Immature natural killer cell (primary cell): Measurements from ENCODE around the gene MOB4. TPM values are rescaled to one million over a fixed set of nuclear protein-coding genes. Genes with fewer than 3 reads are reported as not detected.
A peak's percentile ranks its signal among the peaks of the same experiment; 100 is the strongest.
"Not testable (repeated sequence)": the region's sequence is repeated elsewhere in the genome, so short reads cannot be mapped to it uniquely, and the experiment has no call there.

Source experiments
- DNase-seq, 3 donors: peaks; one replicate each; pipeline ENCODE4 v3.0.0; 2022; ENCODE audit warnings: mixed read lengths in 1 of 3
- H3K27ac Mint-ChIP-seq, 6 donors: one replicate each; pipeline ENCODE4 v1.8.0; 2020; ENCODE audit warnings: mixed read lengths in 6 of 6, mild to moderate bottlenecking in 5 of 6, inconsistent platforms in 4 of 6, moderate library complexity in 3 of 6
- H3K27me3 Mint-ChIP-seq, 3 donors: one replicate each; pipeline ENCODE4 v1.8.0; 2020 to 2021; ENCODE audit warnings: low read depth in 3 of 3, mild to moderate bottlenecking in 3 of 3, mixed read lengths in 3 of 3, moderate library complexity in 3 of 3, inconsistent platforms in 1 of 3
- H3K36me3 Mint-ChIP-seq, 3 donors: one replicate each; pipeline ENCODE4 v1.8.0; 2020; ENCODE audit warnings: mixed read lengths in 3 of 3, inconsistent platforms in 2 of 3, mild to moderate bottlenecking in 2 of 3
- H3K4me1 Mint-ChIP-seq, 2 donors: one replicate each; pipeline ENCODE4 v1.8.0; 2020; ENCODE audit warnings: inconsistent platforms in 2 of 2, mild to moderate bottlenecking in 2 of 2, mixed read lengths in 2 of 2, moderate library complexity in 1 of 2
- H3K4me3 Mint-ChIP-seq, 5 donors: one replicate each; pipeline ENCODE4 v1.8.0; 2020; ENCODE audit warnings: mild to moderate bottlenecking in 5 of 5, mixed read lengths in 5 of 5, inconsistent platforms in 3 of 5, moderate library complexity in 3 of 5
- H3K9me3 Mint-ChIP-seq, 6 donors: one replicate each; pipeline ENCODE4 v1.8.0; 2020; ENCODE audit warnings: mild to moderate bottlenecking in 6 of 6, mixed read lengths in 6 of 6, inconsistent platforms in 4 of 6, moderate library complexity in 3 of 6
- polyA plus RNA-seq, 3 donors: library from polyadenylated mRNA; unstranded; fragments of 300-500 nt; fragmentation: Illumina TruSeq; gene quantifications; one replicate each; pipeline ENCODE4 v1.2.3, GENCODE V29; 2021

Gene MOB4
- polyA plus RNA-seq, 3 donors from 2014 or later, result 33.5 to 56.0 (median 33.9) TPM

DNA sequence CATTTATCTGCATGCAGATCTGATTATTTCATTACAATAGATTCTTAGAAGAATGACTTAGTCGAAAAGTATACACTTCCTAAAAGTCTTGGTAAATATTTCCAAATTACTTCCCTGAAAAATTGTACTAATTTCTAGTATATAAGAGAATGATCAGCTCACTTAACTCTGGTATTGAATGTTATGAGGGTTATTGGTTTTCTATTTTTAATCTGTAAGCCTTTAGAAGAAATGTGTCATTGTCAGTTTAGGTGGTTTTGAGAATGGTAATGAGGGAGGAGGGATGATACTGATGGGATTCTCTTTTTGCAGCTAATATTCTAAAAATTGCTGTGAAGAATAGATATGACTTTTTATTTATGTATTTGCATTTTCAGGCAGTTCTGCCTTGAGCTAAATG is 23.9 kb downstream of the MOB4 start:
- no peak overlapping the region for H3K4me3 Mint-ChIP-seq
- no peaks in the 10 kb centered on the region for H3K9me3 Mint-ChIP-seq
- peaks cover 11 to 41% (median 13%) of the 10 kb centered on the region in 3 donors for H3K36me3 Mint-ChIP-seq
- H3K27ac Mint-ChIP-seq, result peak overlapping the region in 3 of 6 donors; percentile 13 to 45 (median 24)
- peaks cover 28 to 57% of the 10 kb centered on the region in 2 donors for H3K4me1 Mint-ChIP-seq
- peaks cover 0 to 1% (median 0%) of the 10 kb centered on the region in 3 donors for H3K27me3 Mint-ChIP-seq
- DNase-seq, result no peak

DNA sequence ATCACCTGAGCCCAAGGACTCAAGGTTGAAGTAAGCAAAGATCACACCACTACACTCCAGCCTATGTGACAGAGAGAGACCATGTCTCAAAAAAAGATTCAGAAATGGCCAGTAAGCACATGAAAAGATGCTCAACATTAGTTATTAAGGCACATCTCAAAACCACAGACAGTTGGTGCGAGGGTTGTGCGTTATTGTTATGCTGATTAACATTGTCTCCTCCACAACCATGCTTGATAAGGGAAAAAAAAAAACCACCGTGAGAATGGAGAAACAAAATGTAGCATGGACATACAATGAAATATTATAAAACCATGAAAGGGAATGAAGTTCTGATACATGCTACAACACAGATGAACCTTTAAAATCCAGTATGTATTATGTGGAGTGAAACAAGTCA is 27.3 kb downstream of the MOB4 start:
- peaks cover 3 to 34% (median 9%) of the 10 kb centered on the region in 3 donors for H3K36me3 Mint-ChIP-seq
- no peak for DNase-seq
- H3K27me3 Mint-ChIP-seq, result no peaks in the 10 kb centered on the region
- peak overlapping the region in 1 of 6 donors; percentile 43 for H3K27ac Mint-ChIP-seq
- H3K9me3 Mint-ChIP-seq, result no peaks in the 10 kb centered on the region
- peaks cover 14 to 54% of the 10 kb centered on the region in 2 donors for H3K4me1 Mint-ChIP-seq
- H3K4me3 Mint-ChIP-seq, result no peak overlapping the region

DNA sequence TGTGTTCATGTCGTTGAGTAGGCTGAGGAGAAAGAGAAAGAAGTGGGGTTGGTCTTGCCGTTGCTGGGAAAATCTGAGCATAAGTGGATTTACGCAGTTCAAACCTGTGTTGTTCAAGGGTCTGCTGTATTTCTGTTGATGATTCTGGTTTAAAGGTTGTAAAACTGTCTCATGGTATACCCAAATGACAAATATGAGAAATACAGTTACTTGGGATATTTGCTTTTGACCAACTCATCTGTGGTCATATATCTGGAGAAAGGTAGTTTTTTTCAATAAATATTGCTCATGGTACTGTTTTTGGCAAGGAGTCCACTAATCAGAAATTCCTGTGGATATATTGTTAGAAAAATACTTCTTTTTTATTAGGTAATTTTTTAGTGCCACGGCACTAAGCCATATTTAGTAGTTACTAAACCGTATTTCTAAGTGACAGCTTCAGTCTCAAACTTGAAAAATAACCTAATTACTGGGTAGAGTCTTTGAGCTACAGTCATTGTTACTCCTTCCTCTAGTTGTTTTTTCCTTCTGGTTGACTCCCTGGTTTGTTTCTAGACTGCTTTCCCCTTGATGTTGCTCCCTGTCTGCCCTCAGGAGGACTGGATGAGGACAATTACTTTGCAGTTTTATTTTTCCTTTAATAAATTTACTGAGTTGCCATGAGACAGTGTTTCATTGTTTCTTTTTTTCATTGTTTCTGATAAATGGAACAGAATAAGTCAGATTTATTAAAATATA is 31.5 kb downstream of the MOB4 start:
- Mint-ChIP-seq H3K36me3 (peaks cover 2 to 21% (median 8%) of the 10 kb centered on the region in 3 donors), H3K4me3 (no peak overlapping the region), H3K27me3 (no peaks in the 10 kb centered on the region), H3K4me1 (peaks cover 4 to 31% of the 10 kb centered on the region in 2 donors), H3K27ac (peak overlapping the region in 3 of 6 donors; percentile 27 to 55 (median 29)), H3K9me3 (no peaks in the 10 kb centered on the region)
- no peak for DNase-seq

DNA sequence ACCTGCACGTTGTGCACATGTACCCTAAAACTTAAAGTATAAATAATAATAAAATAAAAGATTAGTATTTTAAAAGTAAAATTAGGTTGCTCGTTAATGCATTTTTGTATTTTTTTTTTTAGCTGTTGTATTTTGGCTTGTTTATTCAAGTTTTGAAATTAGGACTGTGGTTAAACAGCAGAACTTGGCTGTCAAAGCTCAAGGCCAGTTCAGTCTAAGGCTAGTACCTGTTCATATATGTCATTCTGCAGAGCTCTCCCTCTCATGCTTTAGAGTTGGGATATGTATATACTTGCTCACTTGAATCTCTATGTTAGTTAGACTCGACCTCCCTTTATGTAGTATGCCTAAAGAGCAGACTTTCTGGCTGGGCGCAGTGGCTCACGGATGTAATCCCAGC is 32.7 kb downstream of the MOB4 start:
- Mint-ChIP-seq H3K9me3 (no peaks in the 10 kb centered on the region), H3K36me3 (peaks cover 8 to 20% (median 11%) of the 10 kb centered on the region in 3 donors), H3K4me3 (no peak overlapping the region), H3K27ac (no peak overlapping the region), H3K4me1 (peaks cover 4 to 26% of the 10 kb centered on the region in 2 donors), H3K27me3 (no peaks in the 10 kb centered on the region)
- no peak for DNase-seq

DNA sequence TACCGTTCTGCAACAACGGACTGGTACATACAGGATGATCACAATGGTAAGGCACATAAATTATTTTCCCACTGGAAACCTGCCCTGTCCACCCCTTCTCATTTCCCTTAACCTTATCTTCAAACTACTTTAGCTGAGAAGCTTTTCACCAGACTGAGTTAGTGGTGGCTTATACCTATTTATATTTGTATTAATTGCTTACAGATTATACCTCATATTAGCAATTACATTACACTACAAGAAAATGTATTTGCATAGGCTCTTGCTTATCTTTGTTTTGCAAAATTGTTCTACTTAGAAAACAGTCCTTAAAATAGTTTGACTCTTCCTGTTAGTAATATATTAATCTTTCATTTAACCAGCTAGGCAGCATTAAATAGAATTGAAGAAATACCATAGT is 35.4 kb downstream of the MOB4 start:
- not testable (repeated sequence) for H3K4me3 Mint-ChIP-seq, DNase-seq, H3K9me3 Mint-ChIP-seq, H3K27me3 Mint-ChIP-seq, H3K27ac Mint-ChIP-seq
- Mint-ChIP-seq H3K36me3 (peaks cover 9 to 18% (median 11%) of the 10 kb centered on the region in 3 donors), H3K4me1 (peaks cover 4 to 17% of the 10 kb centered on the region in 2 donors)

DNA sequence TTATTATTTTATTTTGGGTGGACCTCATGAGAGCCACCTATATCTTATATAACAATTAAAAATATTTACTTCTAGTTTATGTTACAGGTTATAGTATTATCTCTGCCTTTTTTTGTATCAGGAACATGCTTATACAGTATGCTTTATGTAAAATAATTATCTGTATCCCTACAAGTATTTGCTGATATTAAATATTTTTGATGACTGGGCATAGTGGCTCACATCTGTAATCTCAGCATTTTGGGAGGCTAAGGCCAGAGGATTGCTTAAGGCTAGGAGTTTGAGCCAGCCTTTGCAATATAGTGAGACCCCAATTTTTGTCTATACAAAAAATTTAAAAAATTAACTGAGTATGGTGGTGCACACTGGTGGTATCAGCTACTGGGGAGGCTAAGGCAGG is 39.6 kb downstream of the MOB4 start:
- Mint-ChIP-seq H3K27me3 (no peaks in the 10 kb centered on the region), H3K4me1 (no peaks in the 10 kb centered on the region), H3K4me3 (no peak overlapping the region), H3K36me3 (peaks cover 7 to 15% (median 9%) of the 10 kb centered on the region in 3 donors), H3K9me3 (no peaks in the 10 kb centered on the region), H3K27ac (no peak overlapping the region)
- no peak for DNase-seq

DNA sequence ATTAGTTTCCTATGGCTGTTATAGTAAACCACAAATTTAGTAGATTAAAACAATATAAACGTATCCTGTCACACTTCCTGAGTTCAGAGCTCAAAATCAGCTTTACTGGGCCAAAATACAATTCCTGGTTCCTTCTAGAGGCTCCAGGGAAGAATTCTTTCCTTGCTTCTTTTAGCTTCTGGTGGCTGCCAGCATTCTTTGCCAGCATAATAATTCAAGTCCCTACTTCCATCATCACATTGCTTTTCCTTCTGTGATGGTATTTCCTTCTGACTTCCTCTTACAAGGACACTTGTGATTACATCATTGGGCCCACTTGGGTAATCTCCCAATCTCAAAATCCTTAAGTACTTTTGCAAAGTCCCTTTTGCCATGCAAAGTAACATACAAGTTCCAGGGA is 40.6 kb downstream of the MOB4 start:
- no peaks in the 10 kb centered on the region for H3K4me1 Mint-ChIP-seq
- H3K36me3 Mint-ChIP-seq, result peaks cover 7 to 12% (median 9%) of the 10 kb centered on the region in 3 donors
- peak overlapping the region in 3 of 6 donors; percentile 55 to 67 (median 62) for H3K27ac Mint-ChIP-seq
- no peak for DNase-seq
- H3K9me3 Mint-ChIP-seq, result no peaks in the 10 kb centered on the region
- no peak overlapping the region for H3K4me3 Mint-ChIP-seq
- H3K27me3 Mint-ChIP-seq, result no peaks in the 10 kb centered on the region

DNA sequence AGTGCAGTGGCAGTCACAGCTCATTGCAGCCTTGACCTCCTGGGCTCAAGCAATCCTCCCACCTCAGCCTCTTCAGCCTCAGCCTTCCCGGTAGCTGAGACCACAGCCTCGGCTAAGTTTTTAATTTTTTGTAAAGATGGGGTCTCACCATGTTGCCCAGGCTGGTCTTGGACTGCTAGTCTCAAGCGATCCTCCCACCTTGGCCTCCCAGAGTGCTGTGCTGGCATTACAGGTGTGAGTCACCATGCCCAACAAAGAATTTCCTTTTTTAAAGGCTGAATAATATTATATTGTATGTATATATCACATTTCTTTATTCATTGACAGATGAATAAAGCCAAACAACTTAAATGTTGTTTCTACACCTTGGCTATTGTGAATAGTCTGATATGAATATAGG is 42.5 kb downstream of the MOB4 start:
- no peaks in the 10 kb centered on the region for H3K9me3 Mint-ChIP-seq
- peaks cover 6 to 7% of the 10 kb centered on the region in 2 donors for H3K4me1 Mint-ChIP-seq
- DNase-seq, result no peak
- peaks cover 3 to 8% (median 6%) of the 10 kb centered on the region in 3 donors for H3K36me3 Mint-ChIP-seq
- no peak overlapping the region for H3K4me3 Mint-ChIP-seq
- H3K27ac Mint-ChIP-seq, result no peak overlapping the region
- H3K27me3 Mint-ChIP-seq, result no peaks in the 10 kb centered on the region

DNA sequence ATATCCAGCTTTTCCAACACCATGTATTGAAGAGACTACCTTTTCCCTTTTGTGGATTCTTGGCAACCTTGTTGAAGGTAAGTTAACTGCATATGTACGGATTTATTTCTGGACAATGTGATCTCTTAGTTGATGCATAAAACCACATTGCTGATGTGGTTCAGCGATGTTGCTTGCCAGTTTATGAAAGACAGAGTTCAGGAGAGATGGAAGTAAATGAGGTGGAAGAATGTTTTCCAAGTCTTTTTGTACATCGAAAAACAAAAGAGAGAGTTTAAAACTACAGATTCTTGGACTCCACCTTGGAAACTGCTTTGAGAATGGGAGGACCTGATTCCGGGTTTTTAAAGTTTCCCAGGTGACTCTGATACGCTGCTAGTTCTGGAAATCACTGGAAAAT is 43.8 kb downstream of the MOB4 start:
- Mint-ChIP-seq H3K4me1 (peaks cover 15 to 20% of the 10 kb centered on the region in 2 donors), H3K9me3 (no peaks in the 10 kb centered on the region), H3K36me3 (peaks cover 3 to 10% (median 4%) of the 10 kb centered on the region in 3 donors), H3K4me3 (no peak overlapping the region), H3K27ac (peak overlapping the region in 1 of 6 donors; percentile 55), H3K27me3 (no peaks in the 10 kb centered on the region)
- DNase-seq, result no peak

DNA sequence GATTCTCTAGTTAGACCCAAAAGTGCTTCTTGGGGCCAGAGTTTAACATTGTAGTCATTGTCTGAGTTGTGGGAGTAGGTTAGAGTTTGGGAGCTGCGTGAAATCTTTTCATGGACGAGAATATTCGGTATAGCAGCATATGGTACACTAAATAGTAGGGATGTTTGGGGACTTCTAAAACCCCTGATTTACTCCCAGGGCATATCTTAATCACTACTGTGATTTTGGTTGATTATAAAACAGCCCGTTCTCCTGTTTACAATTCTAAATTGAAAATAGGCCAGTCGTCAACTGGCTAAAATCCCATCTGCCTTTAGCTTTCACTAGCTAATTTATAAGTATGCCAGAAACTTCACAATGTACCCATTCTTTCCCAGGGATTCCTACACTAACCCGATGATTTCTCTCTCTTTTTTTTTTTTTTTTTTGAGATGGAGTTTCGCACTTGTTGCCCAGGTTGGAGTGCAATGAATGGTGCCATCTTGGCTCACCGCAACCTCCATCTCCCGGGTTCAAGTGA is 44.3 kb downstream of the MOB4 start:
- H3K27ac Mint-ChIP-seq, result peak overlapping the region in 1 of 6 donors; percentile 17
- H3K27me3 Mint-ChIP-seq, result no peaks in the 10 kb centered on the region
- peaks cover 4 to 14% (median 6%) of the 10 kb centered on the region in 3 donors for H3K36me3 Mint-ChIP-seq
- H3K4me3 Mint-ChIP-seq, result no peak overlapping the region
- no peaks in the 10 kb centered on the region for H3K9me3 Mint-ChIP-seq
- DNase-seq, result no peak
- peaks cover 15 to 26% of the 10 kb centered on the region in 2 donors for H3K4me1 Mint-ChIP-seq

DNA sequence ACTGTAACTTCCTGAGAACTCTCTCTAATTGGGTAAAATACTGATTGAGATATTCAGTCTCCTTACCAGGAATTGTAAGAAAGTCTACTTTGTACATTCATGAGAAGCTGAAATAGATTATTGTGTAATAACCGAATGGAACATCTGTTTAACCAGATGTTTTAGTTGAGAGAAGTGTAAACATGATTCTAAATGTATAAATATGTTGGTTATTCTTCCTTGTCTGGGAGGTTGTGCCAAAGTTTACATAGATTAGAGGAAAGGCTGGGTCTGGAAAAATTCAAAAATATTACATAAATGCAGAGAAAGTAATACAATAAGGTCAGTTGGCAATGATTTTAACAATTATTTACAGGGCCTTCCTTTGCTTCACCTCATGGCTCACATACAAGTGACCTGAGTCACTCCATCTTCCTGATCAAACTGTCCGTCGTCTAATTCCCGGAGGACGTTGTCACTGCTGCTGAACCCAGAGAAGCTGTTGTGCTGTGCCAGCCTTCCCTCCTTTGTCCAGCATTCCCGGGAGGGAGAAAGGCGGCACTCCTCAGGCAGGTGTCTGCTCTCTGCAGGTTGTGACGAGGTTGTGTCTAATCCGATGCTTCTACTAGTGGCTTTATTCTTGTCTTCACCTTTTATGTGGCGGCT is 55.9 kb downstream of the MOB4 start:
- Mint-ChIP-seq H3K4me1 (no peaks in the 10 kb centered on the region), H3K27me3 (peaks cover 0 to 4% (median 0%) of the 10 kb centered on the region in 3 donors), H3K36me3 (peaks cover 8 to 24% (median 17%) of the 10 kb centered on the region in 3 donors), H3K4me3 (no peak overlapping the region), H3K9me3 (peaks cover 0 to 2% (median 0%) of the 10 kb centered on the region in 6 donors), H3K27ac (no peak overlapping the region)
- no peak for DNase-seq

DNA sequence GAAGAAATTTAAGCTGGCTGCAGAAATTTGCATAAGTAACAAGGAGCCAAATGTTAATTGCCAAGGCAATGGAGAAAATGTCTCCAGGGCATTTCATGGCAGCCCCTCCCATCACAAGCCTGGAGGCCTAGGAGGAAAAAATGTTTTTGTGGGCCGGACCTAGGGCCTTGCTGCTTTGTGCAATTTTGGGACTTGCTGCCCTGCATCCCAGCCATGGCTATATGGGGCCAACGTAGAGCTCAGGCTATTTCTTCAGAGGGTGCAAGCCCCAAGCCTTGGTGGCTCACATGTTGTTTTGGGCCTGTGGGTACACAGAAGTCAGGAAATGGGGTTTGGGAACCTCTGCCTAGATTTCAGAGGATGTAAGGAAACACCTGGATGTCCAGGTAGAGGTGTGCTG is 57.7 kb downstream of the MOB4 start:
- Mint-ChIP-seq H3K9me3 (peaks cover 0 to 2% (median 0%) of the 10 kb centered on the region in 6 donors), H3K36me3 (peaks cover 8 to 18% (median 17%) of the 10 kb centered on the region in 3 donors), H3K4me1 (no peaks in the 10 kb centered on the region), H3K27me3 (peaks cover 0 to 4% (median 0%) of the 10 kb centered on the region in 3 donors), H3K27ac (no peak overlapping the region), H3K4me3 (no peak overlapping the region)
- no peak for DNase-seq

DNA sequence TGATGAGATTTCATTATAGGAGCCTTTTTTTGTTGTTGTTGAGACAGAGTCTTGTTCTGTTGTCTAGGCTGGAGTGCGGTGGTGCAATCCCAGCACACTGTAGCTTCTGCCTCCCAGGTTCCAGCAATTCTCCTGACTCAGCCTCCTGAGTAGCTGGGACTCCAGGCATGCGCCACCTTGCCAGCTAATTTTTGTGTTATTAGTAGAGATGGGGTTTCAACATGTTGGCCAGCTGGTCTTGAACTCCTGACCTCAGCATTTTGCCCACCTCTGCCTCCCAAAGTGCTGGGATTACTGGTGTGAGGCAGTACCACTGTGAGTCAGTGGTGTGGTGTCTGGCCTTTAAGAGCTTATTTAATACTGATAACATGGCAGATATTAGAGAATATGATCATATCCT is 60.1 kb downstream of the MOB4 start:
- Mint-ChIP-seq H3K36me3 (peaks cover 8 to 17% (median 16%) of the 10 kb centered on the region in 3 donors), H3K27ac (no peak overlapping the region), H3K9me3 (peaks cover 0 to 2% (median 0%) of the 10 kb centered on the region in 6 donors), H3K4me3 (no peak overlapping the region), H3K4me1 (no peaks in the 10 kb centered on the region), H3K27me3 (peaks cover 0 to 4% (median 0%) of the 10 kb centered on the region in 3 donors)
- DNase-seq, result no peak

DNA sequence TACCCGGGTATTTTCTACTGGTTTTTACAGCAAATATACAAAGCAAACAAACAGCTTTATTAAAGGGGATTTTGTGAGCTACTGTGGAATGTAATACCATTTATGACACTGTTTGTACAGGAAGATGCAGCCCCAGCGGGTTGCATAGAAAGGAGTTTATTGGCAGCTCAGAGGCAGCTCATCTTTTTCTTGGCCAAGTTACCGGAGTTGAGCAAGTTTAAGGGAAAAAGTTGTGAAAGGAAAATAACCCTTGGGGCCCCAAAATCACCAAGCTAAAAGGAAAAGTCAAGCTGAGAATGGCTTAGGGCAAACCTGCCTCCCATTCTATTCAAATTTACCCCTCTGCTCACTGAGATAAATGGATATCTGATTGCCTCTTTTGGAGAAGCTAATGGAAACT is 60.8 kb downstream of the MOB4 start:
- Mint-ChIP-seq H3K4me1 (no peaks in the 10 kb centered on the region), H3K27me3 (peaks cover 0 to 4% (median 0%) of the 10 kb centered on the region in 3 donors), H3K27ac (no peak overlapping the region), H3K4me3 (no peak overlapping the region), H3K36me3 (peaks cover 8 to 17% (median 15%) of the 10 kb centered on the region in 3 donors), H3K9me3 (peaks cover 0 to 2% (median 0%) of the 10 kb centered on the region in 6 donors)
- DNase-seq, result no peak
